SW 1271 (cell line): ENCODE results near the gene WDR4.
"Not testable (repeated sequence)": the region's sequence is repeated elsewhere in the genome, so short reads cannot be mapped to it uniquely, and the experiment has no call there.

Experiments used
- DNase-seq, 2 experiments: peaks; one replicate each; lab custom pipeline; 2025; lab: John Stamatoyannopoulos, UW

The WDR4 gene

DNA sequence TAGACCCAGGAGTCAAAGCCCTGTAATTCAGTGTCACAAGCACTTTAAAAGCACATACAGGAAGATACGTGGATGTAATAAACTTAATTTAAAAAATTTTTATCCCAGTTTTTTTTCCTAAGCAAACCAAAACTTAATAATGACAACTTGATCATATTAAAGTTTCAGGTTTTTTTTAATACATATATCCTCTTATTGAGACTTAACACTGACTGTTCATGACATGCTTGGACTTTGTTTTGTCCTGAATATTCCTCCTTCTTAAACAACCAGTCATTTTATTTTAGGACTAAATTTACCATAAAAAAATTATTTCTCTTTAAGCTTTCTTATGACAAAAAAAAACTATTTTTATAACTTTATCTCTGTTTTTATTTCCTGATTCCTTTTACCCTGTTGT, 64.1 kb downstream of the WDR4 start:
- no peak for DNase-seq

DNA sequence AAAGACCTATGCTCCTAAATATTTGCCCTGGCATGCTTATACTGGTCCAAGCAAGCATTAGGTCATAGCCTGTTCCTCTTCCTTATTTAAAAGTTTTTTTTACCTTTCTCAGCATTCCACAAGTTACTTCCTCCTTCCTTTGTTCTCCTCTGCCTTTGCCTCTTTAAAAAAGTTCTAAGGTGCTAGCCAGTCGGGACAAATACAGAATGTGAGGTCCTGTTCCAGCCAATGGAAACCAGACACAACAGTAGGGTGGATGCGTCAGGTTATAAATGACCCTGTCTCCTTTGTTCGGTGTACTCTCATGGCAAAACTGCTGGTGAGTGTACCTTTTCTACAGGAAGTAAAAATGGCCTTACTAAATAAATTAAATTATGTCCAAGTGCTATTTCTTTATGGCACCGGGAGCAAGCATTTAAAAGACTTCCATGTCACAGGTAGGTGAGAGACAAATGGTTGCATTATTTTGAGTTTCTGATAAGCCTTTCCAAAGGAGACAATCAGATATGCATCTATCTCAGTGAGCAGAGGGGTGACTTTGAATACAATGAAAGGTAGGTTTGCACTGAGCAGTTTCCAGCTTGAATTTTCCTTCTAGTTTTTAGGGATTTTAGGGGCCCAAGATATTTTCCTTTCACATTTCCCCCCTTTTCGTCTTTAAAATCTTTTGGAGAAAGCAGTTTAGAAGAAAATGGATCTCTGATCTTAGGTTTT, 66.7 kb downstream of the WDR4 start:
- DNase-seq, result not testable (repeated sequence)

DNA sequence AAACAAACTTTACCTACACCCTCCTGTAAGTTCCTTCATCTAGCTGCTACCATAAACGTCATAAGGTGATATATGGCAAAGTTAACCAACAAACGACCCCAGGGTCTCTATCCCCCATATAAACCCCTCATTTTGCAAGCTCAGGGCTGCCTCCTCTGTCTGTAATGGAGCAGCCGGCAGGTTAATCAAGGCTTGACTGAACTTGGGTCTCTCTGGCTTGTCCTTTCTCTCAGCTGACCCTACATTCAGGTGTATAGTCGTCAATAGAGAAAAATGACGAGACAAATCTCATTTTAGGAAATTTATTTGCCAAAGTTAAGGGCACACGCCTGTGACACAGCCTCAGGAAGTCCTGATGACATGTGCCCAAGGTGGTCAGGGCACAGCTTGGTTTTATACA, 67.4 kb downstream of the WDR4 start:
- no peak for DNase-seq

DNA sequence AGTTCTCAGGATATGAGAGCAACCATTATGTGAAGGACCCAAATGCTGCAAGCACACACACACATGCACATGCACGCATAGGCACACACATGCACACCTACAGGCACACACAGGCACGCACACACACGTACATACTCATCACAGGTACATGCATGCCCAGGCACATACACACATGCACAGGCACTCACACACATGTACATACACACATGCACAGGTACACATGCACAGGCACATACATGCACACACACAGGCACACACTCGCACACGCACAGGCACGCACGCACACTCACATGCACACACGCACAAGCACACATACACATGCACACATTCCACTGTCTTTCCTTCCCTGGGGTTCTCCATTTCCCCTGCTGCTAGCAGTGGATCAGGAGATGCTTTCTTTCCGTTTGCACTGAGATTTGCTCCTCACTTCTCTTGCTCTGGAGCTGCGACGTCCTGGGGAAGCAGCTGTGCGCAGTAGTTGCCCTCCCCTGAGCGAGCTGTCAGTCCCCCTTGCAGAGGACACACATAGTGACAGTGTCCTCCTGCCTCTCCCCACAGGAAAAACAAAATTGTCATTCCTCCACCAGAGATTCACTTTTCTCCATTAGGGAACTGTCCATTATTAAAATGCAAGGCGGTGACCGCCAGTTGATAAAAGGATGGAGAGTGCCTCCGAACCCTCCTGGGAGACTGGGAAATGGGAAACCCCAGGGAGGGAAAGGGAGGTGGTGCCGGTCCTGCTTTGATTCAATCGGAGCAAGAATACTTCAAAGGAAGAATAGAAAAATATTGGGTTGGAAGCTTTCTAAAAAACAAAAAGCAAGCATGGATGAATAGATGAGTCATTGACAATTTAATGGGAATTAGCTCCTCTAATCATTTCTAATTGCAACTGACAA, 69.5 kb downstream of the WDR4 start:
- DNase-seq, result no peak

DNA sequence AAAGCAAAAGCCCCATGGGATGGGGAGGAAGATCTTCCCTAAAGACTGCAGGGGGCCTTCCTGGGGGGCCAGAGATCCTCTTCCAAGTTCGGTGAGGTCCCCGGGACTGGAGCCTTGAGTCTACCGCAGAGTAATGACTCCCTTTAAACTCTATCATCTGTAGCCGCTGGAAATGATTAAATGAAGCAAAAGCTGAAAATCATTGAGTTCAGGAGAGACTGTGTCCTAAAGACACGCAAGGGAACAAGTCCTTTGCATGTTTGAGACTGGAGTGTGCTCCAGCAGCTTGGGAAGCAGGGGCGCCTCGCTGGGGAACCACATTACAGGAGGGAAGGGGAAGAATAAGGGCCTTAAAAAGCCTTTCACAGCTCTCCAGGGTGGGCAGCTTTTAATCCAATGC, 70.2 kb downstream of the WDR4 start:
- DNase-seq, result no peak

DNA sequence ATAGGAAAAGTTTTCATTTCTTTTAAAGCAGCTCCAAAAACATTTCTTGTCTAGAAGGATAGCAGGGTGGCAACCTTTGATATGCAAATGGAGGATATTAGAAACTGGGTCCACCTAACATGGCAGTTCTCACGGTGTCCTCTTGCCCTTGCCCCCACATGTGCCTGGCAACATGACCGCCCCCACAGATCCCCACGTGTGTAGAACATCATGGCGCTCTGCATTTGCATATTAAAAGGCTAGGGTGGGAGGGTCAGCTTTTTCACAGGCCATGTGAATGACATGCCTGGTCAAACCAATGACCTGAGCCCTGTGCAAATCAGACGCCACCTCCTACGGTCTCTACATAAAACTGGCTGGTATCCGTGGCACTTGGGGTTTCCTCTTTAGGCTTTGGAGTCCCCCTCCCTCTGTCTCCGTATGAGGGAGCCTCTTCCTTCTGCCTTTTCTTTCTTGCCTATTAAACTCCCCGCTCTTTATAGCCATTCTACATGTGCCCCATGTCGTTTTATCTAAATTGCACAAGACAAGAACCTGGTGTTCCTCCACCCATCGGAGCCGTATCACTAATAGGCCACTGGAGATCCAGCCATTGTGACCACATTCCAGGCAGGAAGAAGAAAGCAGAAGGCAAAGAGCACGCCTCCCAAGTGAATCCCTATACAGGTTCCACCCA, 71.3 kb downstream of the WDR4 start:
- no peak for DNase-seq

DNA sequence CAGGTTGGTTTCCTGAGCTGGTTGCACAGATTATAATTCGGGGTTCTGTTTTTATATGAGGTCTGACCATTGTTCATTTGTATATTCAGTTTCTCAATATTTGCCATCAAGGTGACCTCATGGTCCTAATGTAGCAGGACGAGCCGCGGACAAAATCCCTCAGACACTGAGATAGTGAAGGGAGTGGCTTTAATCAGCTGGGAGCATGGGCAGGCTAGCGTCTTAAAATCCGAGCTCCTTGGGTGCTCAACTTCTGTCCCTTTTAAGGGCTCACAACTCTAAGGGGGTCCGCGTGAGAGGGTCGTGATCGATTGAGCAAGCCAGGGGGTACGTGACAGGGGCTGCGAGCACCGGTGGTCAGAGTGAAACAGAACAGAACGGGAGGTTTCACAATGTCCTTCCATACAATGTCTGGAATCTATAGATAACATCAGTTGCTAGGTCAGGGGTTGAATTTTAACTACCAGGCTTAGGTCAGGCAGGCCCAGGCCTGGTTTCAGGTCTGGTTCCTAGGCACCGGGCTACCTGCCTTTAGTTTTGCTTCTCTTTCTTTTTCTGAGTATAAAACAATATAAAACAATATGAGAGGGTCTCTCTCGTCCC, 71.9 kb downstream of the WDR4 start:
- DNase-seq, result not testable (repeated sequence)

DNA sequence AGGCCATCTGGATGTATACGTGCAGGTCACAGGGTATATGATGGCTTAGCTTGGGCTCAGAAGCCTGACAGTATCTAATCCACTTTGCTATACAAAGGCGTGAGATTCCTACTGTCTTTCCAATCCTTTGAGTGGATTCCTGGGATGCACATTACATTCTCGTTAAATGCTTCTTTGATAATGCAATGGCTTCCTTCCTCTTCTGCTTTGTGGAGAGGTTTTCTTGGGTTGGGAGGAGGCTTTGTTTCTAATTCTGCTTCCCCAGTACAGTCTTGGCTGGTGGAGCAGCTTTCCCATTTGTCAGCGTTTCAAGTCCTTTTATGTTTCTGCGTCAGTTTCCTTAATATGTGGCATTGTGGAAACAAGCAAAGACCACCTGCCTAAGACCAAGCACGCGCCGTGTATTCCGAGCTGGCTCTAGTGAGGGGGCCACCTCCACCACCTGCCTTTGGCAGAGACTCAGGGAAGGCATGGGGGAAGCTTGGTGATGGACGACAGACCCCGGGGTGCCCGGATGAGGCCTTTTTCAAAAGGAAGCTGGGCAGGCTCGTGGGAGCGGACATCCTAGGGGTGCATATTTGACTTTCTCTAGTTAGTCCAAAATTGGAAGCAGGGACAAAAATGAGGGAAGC, 72.7 kb downstream of the WDR4 start:
- DNase-seq, result no peak

DNA sequence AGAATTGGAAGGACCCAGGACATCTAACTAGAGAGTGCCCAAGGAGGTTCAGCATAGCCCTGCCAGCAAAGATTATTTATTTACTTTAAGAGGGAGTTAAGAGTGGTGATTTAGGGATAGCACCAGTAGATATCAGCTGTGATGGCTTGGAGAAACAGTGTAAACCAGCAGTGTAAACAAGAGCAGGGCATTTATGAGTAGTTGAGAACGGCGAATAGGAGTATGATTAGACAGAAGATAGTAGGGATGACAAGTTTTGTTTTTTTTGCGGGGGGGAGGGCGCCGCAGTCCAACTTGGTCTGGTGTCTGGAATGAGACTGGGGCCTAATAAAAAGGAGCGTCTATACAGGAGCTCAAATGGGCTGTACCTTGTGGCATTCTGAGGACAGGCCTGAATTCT, 77.7 kb downstream of the WDR4 start:
- DNase-seq, result not testable (repeated sequence)

DNA sequence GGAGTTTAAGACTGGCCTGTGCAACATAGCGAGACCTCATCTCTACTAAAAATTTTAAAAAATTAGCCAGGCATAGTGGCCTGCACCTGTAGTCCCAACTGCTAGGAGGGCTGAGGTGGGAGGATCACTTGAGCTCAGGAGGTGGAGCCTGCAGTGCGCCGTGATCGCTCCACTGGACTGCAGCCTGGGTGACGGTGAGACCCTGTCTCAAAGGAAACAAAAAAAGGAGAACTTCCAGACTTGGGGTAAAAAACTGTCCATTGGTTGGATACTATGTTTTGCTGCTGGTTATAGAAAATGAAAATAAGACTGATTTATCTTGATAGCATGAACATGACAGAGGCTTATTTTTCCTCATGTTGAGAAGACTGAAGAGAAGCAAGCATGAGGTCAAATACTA, 79.4 kb downstream of the WDR4 start:
- no peak for DNase-seq

DNA sequence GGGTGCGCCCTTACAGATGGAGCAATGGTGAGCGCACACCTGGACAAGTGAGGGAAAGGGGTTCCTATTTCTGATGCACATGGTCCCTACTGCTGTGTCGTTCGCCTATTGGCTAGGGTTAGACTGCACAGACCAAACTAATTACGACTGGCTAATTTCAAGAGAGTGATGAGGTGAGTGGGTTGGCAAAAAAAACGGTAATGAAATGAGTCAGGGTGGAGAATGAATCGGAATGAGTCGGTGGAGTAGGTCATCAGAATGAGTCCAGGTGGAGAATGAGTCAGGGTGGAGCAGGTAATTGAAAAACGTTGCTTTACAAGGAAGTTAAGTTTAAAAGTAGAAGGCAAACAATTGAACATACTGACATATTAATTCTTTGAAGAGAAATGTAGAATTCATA, 79.8 kb downstream of the WDR4 start:
- DNase-seq, result no peak
